ENCODE data around the gene ZNF362.

Gene ZNF362

GRCh38 chr1:33321178-33321577 lies 64.9 kb downstream of the ZNF362 start:
- peaks cover 10% of the 10 kb centered on the region for H3K27me3 ChIP-seq (ENCODE audit: insufficient read depth, poor library complexity, severe bottlenecking)
- H3K4me3 ChIP-seq (replicated peaks; ENCODE audit: insufficient read depth, low read length), result no peak overlapping the region
- no peak for TF ChIP-seq CTCF (IDR thresholded peaks at IDR 0.05; ENCODE audit: insufficient read depth, low read length)
- TF ChIP-seq REST (IDR thresholded peaks at IDR 0.05; ENCODE audit: insufficient replicate concordance, low read depth), result no peak
- TF ChIP-seq SPI1 (IDR thresholded peaks at IDR 0.05; ENCODE audit: borderline replicate concordance, low read depth), result no peak
- TF ChIP-seq GABPA (IDR thresholded peaks at IDR 0.05; ENCODE audit: low read depth), result no peak
- TF ChIP-seq POLR2AphosphoS5 (IDR thresholded peaks at IDR 0.05; ENCODE audit: low read depth), result no peak
- DNase-seq (ENCODE audit: low read depth in 1 of 2, low spot score in 1 of 2), result no peak
- no peak overlapping the region for H3K27ac ChIP-seq (replicated peaks)

- TF ChIP-seq SPI1 (IDR thresholded peaks at IDR 0.05; ENCODE audit: borderline replicate concordance, low read depth) (no peak), REST (IDR thresholded peaks at IDR 0.05; ENCODE audit: insufficient replicate concordance, low read depth) (no peak), POLR2AphosphoS5 (IDR thresholded peaks at IDR 0.05; ENCODE audit: low read depth) (no peak), CTCF (IDR thresholded peaks at IDR 0.05; ENCODE audit: insufficient read depth, low read length) (no peak), GABPA (IDR thresholded peaks at IDR 0.05; ENCODE audit: low read depth) (no peak)
- Histone ChIP-seq H3K27me3 (ENCODE audit: insufficient read depth, poor library complexity, severe bottlenecking) (peaks cover 9% of the 10 kb centered on the region), H3K4me3 (replicated peaks; ENCODE audit: insufficient read depth, low read length) (no peak overlapping the region), H3K27ac (replicated peaks) (no peak overlapping the region)
- DNase-seq (ENCODE audit: low read depth in 1 of 2, low spot score in 1 of 2), result no peak
Measured at GRCh38 chr1:33322109-33322508, 65.8 kb downstream of the ZNF362 start.

GRCh38 chr1:33322870-33323585 lies 66.7 kb downstream of the ZNF362 start:
- no peak overlapping the region for H3K4me3 ChIP-seq (replicated peaks; ENCODE audit: insufficient read depth, low read length)
- peaks cover 3% of the 10 kb centered on the region for H3K27me3 ChIP-seq (ENCODE audit: insufficient read depth, poor library complexity, severe bottlenecking)
- no peak overlapping the region for H3K27ac ChIP-seq (replicated peaks)
- TF ChIP-seq CTCF (IDR thresholded peaks at IDR 0.05; ENCODE audit: insufficient read depth, low read length) (no peak), GABPA (IDR thresholded peaks at IDR 0.05; ENCODE audit: low read depth) (no peak), SPI1 (IDR thresholded peaks at IDR 0.05; ENCODE audit: borderline replicate concordance, low read depth) (no peak), POLR2AphosphoS5 (IDR thresholded peaks at IDR 0.05; ENCODE audit: low read depth) (no peak), REST (IDR thresholded peaks at IDR 0.05; ENCODE audit: insufficient replicate concordance, low read depth) (no peak)
- no peak for DNase-seq (ENCODE audit: low read depth in 1 of 2, low spot score in 1 of 2)

All from HL-60 (cell line).